ENCODE data around the gene EIF3K. TPM values are rescaled to one million over a fixed set of nuclear protein-coding genes. Genes with fewer than 3 reads are reported as not detected.

The EIF3K gene
- total and polyA plus RNA-seq, 10 of the 15 experiments (the other 5 are each of a cell fraction or from before 2014, with no cell fraction given): 330 to 927 (median 436) TPM

- TF ChIP-seq CHD2 (IDR thresholded peaks at IDR 0.05; ENCODE audit: borderline replicate concordance, low read depth, low read length) (no peak), BHLHE40 (IDR thresholded peaks at IDR 0.05; ENCODE audit: borderline replicate concordance in 1 of 2, low read depth in 2 of 2, low read length in 1 of 2) (peak; percentile 76 to 91; a peak in 3 of 4 replicates), ZNF384 (IDR thresholded peaks at IDR 0.05; ENCODE audit: borderline replicate concordance, low read depth, low read length) (no peak), PML (IDR thresholded peaks at IDR 0.05; ENCODE audit: low read length) (peak; percentile 91), RFX5 (IDR thresholded peaks at IDR 0.05; ENCODE audit: low read depth, low read length) (0 out of 2 replicates have a peak, but pooled peaks have one; percentile 45), KAT2A (conservative IDR thresholded peaks at IDR 0.05; ENCODE audit: control insufficient read depth, low read depth, low read length) (no peak), FOS (IDR thresholded peaks at IDR 0.05; ENCODE audit: borderline replicate concordance, extremely low read depth, insufficient read length) (no peak), RCOR1 (conservative IDR thresholded peaks at IDR 0.05; ENCODE audit: low read depth, low read length) (0 out of 2 replicates have a peak, but pooled peaks have one; percentile 14), ATF7 (IDR thresholded peaks at IDR 0.05; ENCODE audit: low read depth) (peak; percentile 55; the same call in 1 of the 2 replicates), POLR2A (IDR thresholded peaks at IDR 0.05; ENCODE audit: low read depth, low read length) (peak; percentile 98), CREB1 (IDR thresholded peaks at IDR 0.05; ENCODE audit: low read depth) (peak; percentile 93), NFYA (IDR thresholded peaks at IDR 0.05; ENCODE audit: borderline replicate concordance, low read depth, low read length) (no peak), RAD51 (IDR thresholded peaks at IDR 0.05) (peak; percentile 97), MXI1 (IDR thresholded peaks at IDR 0.05; ENCODE audit: low read depth, low read length) (peak; percentile 100), POU2F2 (IDR thresholded peaks at IDR 0.05; ENCODE audit: borderline replicate concordance, low read depth, low read length) (peak; percentile 43; the same call in 1 of the 3 replicates), NKRF (conservative IDR thresholded peaks at IDR 0.05) (peak; percentile 61; the same call in 1 of the 2 replicates), HDGF (IDR thresholded peaks at IDR 0.05) (peak; percentile 82; the same call in 1 of the 2 replicates), SMAD5 (IDR thresholded peaks at IDR 0.05; ENCODE audit: low read depth) (peak; percentile 87), POLR2AphosphoS5 (IDR thresholded peaks at IDR 0.05; ENCODE audit: low read length) (peak; percentile 98), IKZF2 (IDR thresholded peaks at IDR 0.05) (peak; percentile 9 to 19; a peak in 1 of 4 replicates), POLR2AphosphoS2 (IDR thresholded peaks at IDR 0.05; ENCODE audit: low read depth, low read length) (peak; percentile 89; the same call in 1 of the 2 replicates), NR2C2 (IDR thresholded peaks at IDR 0.05; ENCODE audit: borderline replicate concordance, control insufficient read depth, insufficient read length, low read depth) (no peak), CREM (IDR thresholded peaks at IDR 0.05; ENCODE audit: low read depth) (peak; percentile 89)
- TF ChIP-seq, protein P1, sequence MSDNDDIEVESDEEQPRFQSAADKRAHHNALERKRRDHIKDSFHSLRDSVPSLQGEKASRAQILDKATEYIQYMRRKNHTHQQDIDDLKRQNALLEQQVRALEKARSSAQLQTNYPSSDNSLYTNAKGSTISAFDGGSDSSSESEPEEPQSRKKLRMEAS (IDR thresholded peaks at IDR 0.05; ENCODE audit: low read depth, low read length): peak; percentile 96
- TF ChIP-seq, protein P2, sequence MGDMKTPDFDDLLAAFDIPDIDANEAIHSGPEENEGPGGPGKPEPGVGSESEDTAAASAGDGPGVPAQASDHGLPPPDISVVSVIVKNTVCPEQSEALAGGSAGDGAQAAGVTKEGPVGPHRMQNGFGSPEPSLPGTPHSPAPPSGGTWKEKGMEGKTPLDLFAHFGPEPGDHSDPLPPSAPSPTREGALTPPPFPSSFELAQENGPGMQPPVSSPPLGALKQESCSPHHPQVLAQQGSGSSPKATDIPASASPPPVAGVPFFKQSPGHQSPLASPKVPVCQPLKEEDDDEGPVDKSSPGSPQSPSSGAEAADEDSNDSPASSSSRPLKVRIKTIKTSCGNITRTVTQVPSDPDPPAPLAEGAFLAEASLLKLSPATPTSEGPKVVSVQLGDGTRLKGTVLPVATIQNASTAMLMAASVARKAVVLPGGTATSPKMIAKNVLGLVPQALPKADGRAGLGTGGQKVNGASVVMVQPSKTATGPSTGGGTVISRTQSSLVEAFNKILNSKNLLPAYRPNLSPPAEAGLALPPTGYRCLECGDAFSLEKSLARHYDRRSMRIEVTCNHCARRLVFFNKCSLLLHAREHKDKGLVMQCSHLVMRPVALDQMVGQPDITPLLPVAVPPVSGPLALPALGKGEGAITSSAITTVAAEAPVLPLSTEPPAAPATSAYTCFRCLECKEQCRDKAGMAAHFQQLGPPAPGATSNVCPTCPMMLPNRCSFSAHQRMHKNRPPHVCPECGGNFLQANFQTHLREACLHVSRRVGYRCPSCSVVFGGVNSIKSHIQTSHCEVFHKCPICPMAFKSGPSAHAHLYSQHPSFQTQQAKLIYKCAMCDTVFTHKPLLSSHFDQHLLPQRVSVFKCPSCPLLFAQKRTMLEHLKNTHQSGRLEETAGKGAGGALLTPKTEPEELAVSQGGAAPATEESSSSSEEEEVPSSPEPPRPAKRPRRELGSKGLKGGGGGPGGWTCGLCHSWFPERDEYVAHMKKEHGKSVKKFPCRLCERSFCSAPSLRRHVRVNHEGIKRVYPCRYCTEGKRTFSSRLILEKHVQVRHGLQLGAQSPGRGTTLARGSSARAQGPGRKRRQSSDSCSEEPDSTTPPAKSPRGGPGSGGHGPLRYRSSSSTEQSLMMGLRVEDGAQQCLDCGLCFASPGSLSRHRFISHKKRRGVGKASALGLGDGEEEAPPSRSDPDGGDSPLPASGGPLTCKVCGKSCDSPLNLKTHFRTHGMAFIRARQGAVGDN (IDR thresholded peaks at IDR 0.05): peak; percentile 28; the same call in 1 of the 2 replicates
These were observed at the start of gene EIF3K (continued) for GRCh38 chr19:38618590-38619360.

Measured in GM12878 (cell line).